ENCODE results near the gene DHX40.

GRCh38 chr17:59627770-59628171 is 62.4 kb downstream of the DHX40 start:
- TF ChIP-seq, protein P1, sequence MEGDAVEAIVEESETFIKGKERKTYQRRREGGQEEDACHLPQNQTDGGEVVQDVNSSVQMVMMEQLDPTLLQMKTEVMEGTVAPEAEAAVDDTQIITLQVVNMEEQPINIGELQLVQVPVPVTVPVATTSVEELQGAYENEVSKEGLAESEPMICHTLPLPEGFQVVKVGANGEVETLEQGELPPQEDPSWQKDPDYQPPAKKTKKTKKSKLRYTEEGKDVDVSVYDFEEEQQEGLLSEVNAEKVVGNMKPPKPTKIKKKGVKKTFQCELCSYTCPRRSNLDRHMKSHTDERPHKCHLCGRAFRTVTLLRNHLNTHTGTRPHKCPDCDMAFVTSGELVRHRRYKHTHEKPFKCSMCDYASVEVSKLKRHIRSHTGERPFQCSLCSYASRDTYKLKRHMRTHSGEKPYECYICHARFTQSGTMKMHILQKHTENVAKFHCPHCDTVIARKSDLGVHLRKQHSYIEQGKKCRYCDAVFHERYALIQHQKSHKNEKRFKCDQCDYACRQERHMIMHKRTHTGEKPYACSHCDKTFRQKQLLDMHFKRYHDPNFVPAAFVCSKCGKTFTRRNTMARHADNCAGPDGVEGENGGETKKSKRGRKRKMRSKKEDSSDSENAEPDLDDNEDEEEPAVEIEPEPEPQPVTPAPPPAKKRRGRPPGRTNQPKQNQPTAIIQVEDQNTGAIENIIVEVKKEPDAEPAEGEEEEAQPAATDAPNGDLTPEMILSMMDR (IDR thresholded peaks at IDR 0.05) = no peak
- no peak for TF ChIP-seq POLR2AphosphoS5 (IDR thresholded peaks at IDR 0.05)
